ENCODE data around the gene LTO1.

DNA sequence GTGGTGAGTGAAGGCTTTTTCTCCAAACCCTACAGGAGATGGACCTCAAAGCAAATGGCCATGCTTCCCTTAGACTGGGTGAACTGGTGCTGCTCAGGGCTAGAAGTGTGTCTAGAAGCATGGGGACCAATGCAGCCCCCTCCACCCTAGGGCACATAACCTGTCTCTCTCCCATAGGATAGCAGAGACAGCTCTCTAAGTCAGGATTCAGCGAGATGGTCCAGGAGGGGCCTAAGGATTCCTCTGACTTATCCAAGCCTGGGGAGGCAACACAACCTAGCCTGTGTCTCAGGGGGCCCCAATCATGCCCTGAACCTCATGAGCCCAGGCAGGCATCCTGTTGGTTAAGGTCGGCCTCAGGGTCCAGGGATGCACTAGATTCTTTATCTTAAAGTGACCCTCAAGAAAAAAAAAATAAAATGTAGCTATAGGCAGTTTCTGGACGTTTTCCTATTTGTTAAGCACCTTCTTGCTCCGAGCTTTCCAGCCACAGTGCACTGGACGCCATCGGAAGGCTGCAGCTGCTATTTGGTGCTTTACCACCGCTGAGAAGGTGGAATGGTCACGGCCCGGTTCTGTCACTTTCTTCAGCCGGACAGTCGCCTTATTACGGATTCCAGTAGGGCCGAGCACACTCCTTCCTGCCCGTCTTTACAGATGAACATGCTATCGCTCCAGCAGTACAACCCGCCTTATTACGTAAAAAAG is 39.2 kb downstream of the LTO1 start:
- TF ChIP-seq, protein P1, sequence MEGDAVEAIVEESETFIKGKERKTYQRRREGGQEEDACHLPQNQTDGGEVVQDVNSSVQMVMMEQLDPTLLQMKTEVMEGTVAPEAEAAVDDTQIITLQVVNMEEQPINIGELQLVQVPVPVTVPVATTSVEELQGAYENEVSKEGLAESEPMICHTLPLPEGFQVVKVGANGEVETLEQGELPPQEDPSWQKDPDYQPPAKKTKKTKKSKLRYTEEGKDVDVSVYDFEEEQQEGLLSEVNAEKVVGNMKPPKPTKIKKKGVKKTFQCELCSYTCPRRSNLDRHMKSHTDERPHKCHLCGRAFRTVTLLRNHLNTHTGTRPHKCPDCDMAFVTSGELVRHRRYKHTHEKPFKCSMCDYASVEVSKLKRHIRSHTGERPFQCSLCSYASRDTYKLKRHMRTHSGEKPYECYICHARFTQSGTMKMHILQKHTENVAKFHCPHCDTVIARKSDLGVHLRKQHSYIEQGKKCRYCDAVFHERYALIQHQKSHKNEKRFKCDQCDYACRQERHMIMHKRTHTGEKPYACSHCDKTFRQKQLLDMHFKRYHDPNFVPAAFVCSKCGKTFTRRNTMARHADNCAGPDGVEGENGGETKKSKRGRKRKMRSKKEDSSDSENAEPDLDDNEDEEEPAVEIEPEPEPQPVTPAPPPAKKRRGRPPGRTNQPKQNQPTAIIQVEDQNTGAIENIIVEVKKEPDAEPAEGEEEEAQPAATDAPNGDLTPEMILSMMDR (IDR thresholded peaks at IDR 0.05): no peak
- TF ChIP-seq POLR2A (IDR thresholded peaks at IDR 0.05): no peak

Measured in esophagus squamous epithelium (tissue), 4 donors.